Activated CD4-positive, alpha-beta T cell treated with anti-CD3 and anti-CD28 coated beads, Interleukin-2, amount 10 ng/mL, durations not matched to agents 7 days and 5 days (primary cell): Measurements from ENCODE around the gene DTL. TPM values are rescaled to one million over a fixed set of nuclear protein-coding genes. Genes with fewer than 3 reads are reported as not detected.

Source experiments
- CTCF ChIA-PET: fragments of 350-600 bp; sonication (Branson Sonifier 250); formaldehyde crosslinking; loops from one replicate; lab custom pipeline; 2021; ENCODE audit warnings: antibody characterized with exemption; lab: Charles Lee
- POLR2A ChIA-PET: fragments of 350-600 bp; sonication (Branson Sonifier 250); formaldehyde crosslinking; loops from one replicate; lab custom pipeline; 2021; ENCODE audit warnings: antibody characterized with exemption; lab: Charles Lee
- DNase-seq: peaks from one replicate; pipeline ENCODE4 v3.0.0-alpha.2; 2020
- H3K27ac Mint-ChIP-seq: one replicate; pipeline ENCODE4 v1.8.0; 2021; ENCODE audit warnings: mild to moderate bottlenecking, moderate library complexity, mixed read lengths
- H3K27me3 Mint-ChIP-seq: one replicate; pipeline ENCODE4 v1.8.0; 2021; ENCODE audit warnings: mixed read lengths
- H3K36me3 Mint-ChIP-seq: one replicate; pipeline ENCODE4 v1.8.0; 2021; ENCODE audit warnings: low read depth, mixed read lengths
- H3K4me1 Mint-ChIP-seq: one replicate; pipeline ENCODE4 v1.8.0; 2021; ENCODE audit warnings: mixed read lengths
- H3K4me3 Mint-ChIP-seq: one replicate; pipeline ENCODE4 v1.8.0; 2021; ENCODE audit warnings: mild to moderate bottlenecking, moderate library complexity, mixed read lengths
- H3K9me3 Mint-ChIP-seq: one replicate; pipeline ENCODE4 v1.8.0; 2021; ENCODE audit warnings: mixed read lengths
- microRNA-seq: library from miRNA; unstranded; fragments of <30 nt; microRNA quantifications from one replicate; pipeline ENCODE4 v1.2.0, GENCODE V29; 2021; ENCODE audit warnings: borderline microRNAs expressed, borderline replicate concordance
- total RNA-seq, 2 experiments: library from RNA; stranded (reverse); gene quantifications; one replicate each; pipeline ENCODE4 v1.2.3, GENCODE V29; 2021

The DTL gene
- total RNA-seq, 2 experiments from 2014 or later = 64.9 to 72.1 TPM

DNA sequence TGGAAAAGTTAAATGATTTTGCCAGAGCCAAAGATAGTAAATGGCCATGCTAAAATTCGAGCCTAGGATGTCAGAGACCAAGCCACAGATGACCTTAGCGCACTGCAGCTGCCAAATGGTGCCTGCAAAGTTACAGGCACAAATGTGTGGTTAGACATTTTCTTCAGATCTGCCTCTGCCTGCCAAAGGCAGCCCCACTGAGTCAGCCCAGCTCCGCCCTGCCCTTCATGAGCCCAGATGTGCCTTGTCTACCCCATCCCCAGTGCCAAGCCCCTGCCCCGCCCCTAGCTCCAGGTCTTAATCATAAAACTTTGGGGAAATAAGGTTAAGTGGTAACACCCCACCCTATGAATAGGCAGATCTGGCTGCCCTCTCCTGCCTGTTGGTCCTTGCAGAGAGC, 105.9 kb downstream of the DTL start:
- no peaks in the 10 kb centered on the region for H3K9me3 Mint-ChIP-seq
- H3K4me3 Mint-ChIP-seq = no peak overlapping the region
- peaks cover 19% of the 10 kb centered on the region for H3K36me3 Mint-ChIP-seq
- DNase-seq = no peak
- no peaks in the 10 kb centered on the region for H3K27me3 Mint-ChIP-seq
- H3K4me1 Mint-ChIP-seq = peaks cover 3% of the 10 kb centered on the region
- H3K27ac Mint-ChIP-seq = no peak overlapping the region
- POLR2A ChIA-PET = no interaction called here
- CTCF ChIA-PET = interaction anchor here (1.1 to 2.0 kb wide), 2 partner anchors 11 to 16 kb away, joined by 3 to 5 read pairs; no protein-coding TSS in a partner anchor

DNA sequence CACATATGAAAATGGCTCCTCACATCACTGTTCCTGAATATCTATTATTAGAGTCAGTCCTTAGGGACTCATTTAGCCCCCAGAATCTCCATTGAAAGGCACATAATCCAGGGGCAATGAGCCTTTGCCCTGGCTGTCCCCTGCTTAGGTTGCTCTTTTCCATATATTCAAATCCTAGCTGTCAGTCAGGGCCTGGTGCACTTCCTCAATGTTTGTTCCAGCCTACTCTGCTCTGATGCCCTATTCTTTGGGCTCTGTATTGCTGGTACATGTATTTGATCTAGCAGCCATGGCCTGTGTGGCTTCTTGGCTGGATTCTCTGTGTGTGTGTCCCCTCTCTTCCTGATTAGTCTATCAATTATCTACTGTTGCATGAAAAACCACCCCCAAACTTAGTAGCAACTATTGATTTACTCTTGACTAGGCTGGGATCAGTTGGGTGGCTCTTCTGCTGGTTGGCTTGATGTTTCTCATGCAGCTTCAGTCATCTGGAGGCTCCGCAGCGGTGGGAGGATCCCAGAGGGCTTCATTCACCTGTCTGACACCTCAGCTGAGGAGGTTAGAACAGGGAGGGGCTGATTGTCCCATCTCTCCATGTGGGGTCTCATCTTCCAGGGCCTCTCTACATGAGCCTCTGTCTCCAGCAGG, 107.5 kb downstream of the DTL start:
- no peak overlapping the region for H3K27ac Mint-ChIP-seq
- H3K27me3 Mint-ChIP-seq = no peaks in the 10 kb centered on the region
- H3K4me3 Mint-ChIP-seq = no peak overlapping the region
- H3K36me3 Mint-ChIP-seq = peaks cover 19% of the 10 kb centered on the region
- H3K9me3 Mint-ChIP-seq = no peaks in the 10 kb centered on the region
- H3K4me1 Mint-ChIP-seq = peaks cover 3% of the 10 kb centered on the region
- DNase-seq = no peak
- CTCF ChIA-PET = no interaction called here
- POLR2A ChIA-PET = no interaction called here

- no peaks in the 10 kb centered on the region for H3K9me3 Mint-ChIP-seq
- DNase-seq = no peak
- POLR2A ChIA-PET = interaction anchor here (0.5 kb wide), 1 partner anchor 18 kb away, joined by 3 read pairs; no protein-coding TSS in a partner anchor
- CTCF ChIA-PET = interaction anchor here (0.7 kb wide), 1 partner anchor 96 kb away, joined by 3 read pairs; no protein-coding TSS in a partner anchor
- no peaks in the 10 kb centered on the region for H3K27me3 Mint-ChIP-seq
- peaks cover 3% of the 10 kb centered on the region for H3K4me1 Mint-ChIP-seq
- peaks cover 12% of the 10 kb centered on the region for H3K36me3 Mint-ChIP-seq
- H3K4me3 Mint-ChIP-seq = no peak overlapping the region
- no peak overlapping the region for H3K27ac Mint-ChIP-seq
Measured at GRCh38 chr1:212147581-212148033, 112.1 kb downstream of the DTL start.

GRCh38 chr1:212149566-212149965, 114.0 kb downstream of the DTL start:
- POLR2A ChIA-PET = no interaction called here

GRCh38 chr1:212152308-212152693, 116.8 kb downstream of the DTL start:
- no peaks in the 10 kb centered on the region for H3K27me3 Mint-ChIP-seq
- no peaks in the 10 kb centered on the region for H3K4me1 Mint-ChIP-seq
- H3K27ac Mint-ChIP-seq = no peak overlapping the region
- POLR2A ChIA-PET = no interaction called here
- CTCF ChIA-PET = interaction anchor here (1.3 to 1.9 kb wide), 4 partner anchors 11 to 117 kb away, joined by 3 to 5 read pairs (median 4); partner anchors contain the start of genes DTL and INTS7
- DNase-seq = no peak
- no peak overlapping the region for H3K4me3 Mint-ChIP-seq
- peaks cover 4% of the 10 kb centered on the region for H3K36me3 Mint-ChIP-seq
- H3K9me3 Mint-ChIP-seq = no peaks in the 10 kb centered on the region

More at GRCh38 chr1:212149566-212149965, 114.0 kb downstream of the DTL start:
- H3K4me1 Mint-ChIP-seq = peaks cover under 1% of the 10 kb centered on the region
- H3K4me3 Mint-ChIP-seq = no peak overlapping the region
- DNase-seq = no peak
- H3K9me3 Mint-ChIP-seq = no peaks in the 10 kb centered on the region
- CTCF ChIA-PET = no interaction called here
- peaks cover 4% of the 10 kb centered on the region for H3K36me3 Mint-ChIP-seq
- H3K27me3 Mint-ChIP-seq = no peaks in the 10 kb centered on the region
- H3K27ac Mint-ChIP-seq = no peak overlapping the region

- no peaks in the 10 kb centered on the region for H3K27me3 Mint-ChIP-seq
- H3K9me3 Mint-ChIP-seq = no peaks in the 10 kb centered on the region
- CTCF ChIA-PET = interaction anchor here (1.3 to 1.9 kb wide), 3 partner anchors 11 to 20 kb away, joined by 3 to 5 read pairs (median 4); no protein-coding TSS in a partner anchor
- H3K27ac Mint-ChIP-seq = no peak overlapping the region
- peaks cover 7% of the 10 kb centered on the region for H3K36me3 Mint-ChIP-seq
- H3K4me1 Mint-ChIP-seq = no peaks in the 10 kb centered on the region
- no peak for DNase-seq
- POLR2A ChIA-PET = no interaction called here
- no peak overlapping the region for H3K4me3 Mint-ChIP-seq
Measured at GRCh38 chr1:212152869-212153268, 117.3 kb downstream of the DTL start.

- no peak overlapping the region for H3K4me3 Mint-ChIP-seq
- H3K4me1 Mint-ChIP-seq = peaks cover 5% of the 10 kb centered on the region
- no peaks in the 10 kb centered on the region for H3K27me3 Mint-ChIP-seq
- CTCF ChIA-PET = interaction anchor here (1.9 kb wide), 2 partner anchors 12 to 20 kb away, joined by 4 to 5 read pairs; no protein-coding TSS in a partner anchor
- no peaks in the 10 kb centered on the region for H3K9me3 Mint-ChIP-seq
- H3K36me3 Mint-ChIP-seq = peaks cover 8% of the 10 kb centered on the region
- no peak for DNase-seq
- POLR2A ChIA-PET = no interaction called here
- no peak overlapping the region for H3K27ac Mint-ChIP-seq
Measured at GRCh38 chr1:212153635-212154034, 118.1 kb downstream of the DTL start.

Small RNA genes within 50 kb of the gene (microRNA-seq; reads per million reads assigned to microRNA genes)
- not detected for gene MIR3122

Other genes with a start within 250 kb of the DTL start
- 10 to 100 TPM; 76.0 to 82.9 TPM for gene LPGAT1, start 205.0 kb upstream of the DTL start, total RNA-seq
- gene INTS7, start 191 bp upstream of the DTL start, total RNA-seq = 10 to 100 TPM; 29.9 to 34.8 TPM
- gene PPP2R5A, start 249.7 kb downstream of the DTL start, total RNA-seq = 10 to 100 TPM; 59.9 to 63.9 TPM